H1 (cell line): ENCODE measurements around the gene FBXL16. TPM values are rescaled to one million over a fixed set of nuclear protein-coding genes. Genes with fewer than 3 reads are reported as not detected.

Experiments
- CTCF ChIA-PET: fragments of 300-600 bp; sonication (Branson Sonifier 250); formaldehyde crosslinking; loops from one replicate; lab custom pipeline; 2021; ENCODE audit not compliant: partially characterized antibody; lab: Charles Lee
- POLR2A ChIA-PET: fragments of 300-600 bp; sonication (Branson Sonifier 250); formaldehyde crosslinking; loops from one replicate; lab custom pipeline; 2021; ENCODE audit warnings: inconsistent platforms; ENCODE audit not compliant: partially characterized antibody; lab: Charles Lee
- DNase-seq, 2 experiments: peaks; one replicate each; pipeline versions ENCODE4 v3.0.0 to v3.0.0-alpha.2; 2010 to 2022; ENCODE audit warnings: low spot score in 2 of 2, low read depth in 1 of 2, mixed read lengths in 1 of 2
- FAIRE-seq: peaks from 2 replicates; lab custom pipeline; 2011; peaks lifted over from hg19 to GRCh38; lab: Jason Lieb, UNC
- H2AFZ ChIP-seq: 2 replicates; pipeline ENCODE4 v1.8.1; 2012; ENCODE audit warnings: low read length, inconsistent platforms
- H2AK5ac ChIP-seq: 2 replicates; pipeline ENCODE4 v1.6.1; 2013; ENCODE audit warnings: low read depth, low read length
- H2BK120ac ChIP-seq: replicated peaks from 2 replicates; pipeline ENCODE3; 2013; ENCODE audit warnings: low read depth, low read length, inconsistent platforms
- H2BK12ac ChIP-seq: 2 replicates; pipeline ENCODE4 v1.6.1; 2013; ENCODE audit warnings: low read depth, low read length
- H2BK15ac ChIP-seq: 2 replicates; pipeline ENCODE4 v1.6.1; 2013; ENCODE audit warnings: low read length
- H2BK20ac ChIP-seq: 2 replicates; pipeline ENCODE4 v1.6.1; 2013; ENCODE audit warnings: low read length
- H2BK5ac ChIP-seq: 2 replicates; pipeline ENCODE4 v1.6.1; 2013; ENCODE audit warnings: low read depth, low read length
- H3K14ac ChIP-seq: 2 replicates; pipeline ENCODE4 v1.6.1; 2013; ENCODE audit warnings: inconsistent platforms; ENCODE audit not compliant: insufficient read length
- H3K18ac ChIP-seq: 2 replicates; pipeline ENCODE4 v1.6.1; 2013; ENCODE audit warnings: low read length; ENCODE audit errors: extremely low read depth
- H3K23ac ChIP-seq: 2 replicates; pipeline ENCODE4 v1.6.1; 2013; ENCODE audit warnings: inconsistent platforms; ENCODE audit not compliant: insufficient read length
- H3K23me2 ChIP-seq: 2 replicates; pipeline ENCODE4 v1.6.1; 2013; ENCODE audit warnings: low read depth, low read length
- H3K27ac ChIP-seq: 2 replicates; pipeline ENCODE4 v1.6.1; 2011; ENCODE audit warnings: low read depth, low read length, inconsistent platforms
- H3K27me3 ChIP-seq, 4 experiments: replicated peaks in 1 of 4; 1 replicate in 1 of 4; 2 replicates in 3 of 4; pipeline versions ENCODE4 v1.6.1 to v1.8.1; 2011 to 2013; ENCODE audit warnings: low read length in 3 of 4, mild to moderate bottlenecking in 3 of 4, inconsistent platforms in 2 of 4, mixed read lengths in 2 of 4, moderate library complexity in 1 of 4; ENCODE audit not compliant: control insufficient read depth in 3 of 4, insufficient read depth in 3 of 4; ENCODE audit errors: extremely low read depth in 1 of 4
- H3K36me3 ChIP-seq, 4 experiments: 2 replicates each; pipeline versions ENCODE4 v1.6.1 to v1.8.1; 2011 to 2013; ENCODE audit warnings: mild to moderate bottlenecking in 4 of 4, low read length in 3 of 4, moderate library complexity in 2 of 4, control low read depth in 1 of 4, inconsistent platforms in 1 of 4; ENCODE audit not compliant: insufficient read depth in 4 of 4, control insufficient read depth in 2 of 4
- H3K4ac ChIP-seq: replicated peaks from 2 replicates; pipeline ENCODE3; 2013; ENCODE audit warnings: low read length, low read depth, mixed read lengths, inconsistent platforms; ENCODE audit not compliant: insufficient read length
- H3K4me1 ChIP-seq, 4 experiments: replicated peaks in 1 of 4; 1 replicate in 1 of 4; 2 replicates in 3 of 4; pipeline versions ENCODE4 v1.6.1 to v1.8.1; 2011 to 2013; ENCODE audit warnings: low read length in 3 of 4, inconsistent platforms in 2 of 4, mixed read lengths in 1 of 4; ENCODE audit not compliant: insufficient read depth in 4 of 4, control insufficient read depth in 3 of 4
- H3K4me2 ChIP-seq, 2 experiments: 2 replicates each; pipeline versions ENCODE4 v1.6.1 to v1.8.1; 2011 to 2013; ENCODE audit warnings: low read depth in 2 of 2, low read length in 2 of 2, control low read depth in 1 of 2, inconsistent platforms in 1 of 2, mild to moderate bottlenecking in 1 of 2; ENCODE audit not compliant: insufficient read depth in 1 of 2
- H3K4me3 ChIP-seq, 4 experiments: fragments of 200-600, 300-600 bp in 1 of 4; sonication (generic), shearing (Covaris generic), sonication (Bioruptor Twin) in 1 of 4; 2 replicates each; pipeline versions ENCODE4 v1.5.1 to v1.8.1; 2011 to 2016; ENCODE audit warnings: low read length in 4 of 4, low read depth in 3 of 4, control low read depth in 2 of 4, inconsistent platforms in 2 of 4, mild to moderate bottlenecking in 2 of 4, mixed read lengths in 1 of 4, moderate library complexity in 1 of 4; ENCODE audit not compliant: insufficient read depth in 2 of 4; ENCODE audit errors: extremely low read depth in 1 of 4
- H3K56ac ChIP-seq: replicated peaks from 2 replicates; pipeline ENCODE3; 2013; ENCODE audit warnings: low read depth, mild to moderate bottlenecking, mixed read lengths, low read length, inconsistent platforms; ENCODE audit not compliant: insufficient read length
- H3K79me1 ChIP-seq: 2 replicates; pipeline ENCODE4 v1.6.1; 2013; ENCODE audit warnings: low read depth, low read length, control low read depth
- H3K79me2 ChIP-seq, 2 experiments: 2 replicates each; pipeline versions ENCODE4 v1.6.1 to v1.8.1; 2012 to 2013; ENCODE audit warnings: low read length in 2 of 2, mild to moderate bottlenecking in 2 of 2, inconsistent platforms in 1 of 2; ENCODE audit not compliant: insufficient read depth in 2 of 2, control insufficient read depth in 1 of 2
- H3K9ac ChIP-seq, 4 experiments: replicated peaks in 1 of 4; 1 replicate in 1 of 4; 2 replicates in 3 of 4; pipeline versions ENCODE4 v1.6.1 to v1.8.1; 2011 to 2013; ENCODE audit warnings: low read depth in 3 of 4, low read length in 3 of 4, control low read depth in 2 of 4, mild to moderate bottlenecking in 2 of 4, moderate library complexity in 2 of 4, inconsistent platforms in 1 of 4; ENCODE audit errors: extremely low read depth in 1 of 4
- H3K9me3 ChIP-seq, 2 experiments: 2 replicates each; pipeline versions ENCODE4 v1.6.1 to v1.8.1; 2012 to 2013; ENCODE audit warnings: mild to moderate bottlenecking in 2 of 2, moderate library complexity in 2 of 2, control low read depth in 1 of 2, inconsistent platforms in 1 of 2, low read depth in 1 of 2, low read length in 1 of 2, mixed read lengths in 1 of 2; ENCODE audit not compliant: insufficient read depth in 2 of 2
- H4K20me1 ChIP-seq, 2 experiments: replicated peaks in 1 of 2; 2 replicates each; pipeline versions ENCODE3 to v1.8.1; 2011 to 2013; ENCODE audit warnings: inconsistent platforms in 2 of 2, low read length in 2 of 2, mild to moderate bottlenecking in 1 of 2; ENCODE audit not compliant: insufficient read depth in 2 of 2, control insufficient read depth in 1 of 2
- H4K5ac ChIP-seq: 2 replicates; pipeline ENCODE4 v1.6.1; 2013; ENCODE audit warnings: low read length, low read depth, mixed read lengths, inconsistent platforms; ENCODE audit not compliant: insufficient read length
- H4K8ac ChIP-seq: 2 replicates; pipeline ENCODE4 v1.8.0; 2013; ENCODE audit warnings: mild to moderate bottlenecking, moderate library complexity, low read length, inconsistent platforms; ENCODE audit not compliant: insufficient read depth; ENCODE audit errors: extremely low read depth
- H4K91ac ChIP-seq: replicated peaks from 2 replicates; pipeline ENCODE3; 2013; ENCODE audit warnings: low read length, mixed read lengths, inconsistent platforms; ENCODE audit not compliant: insufficient read length
- CBX8 ChIP-seq: fragments of 300-800, 300-1000 bp; sonication (generic); IDR thresholded peaks from 2 replicates; pipeline ENCODE4 v1.7.1; 2016; ENCODE audit warnings: low read depth, low read length, borderline replicate concordance
- E2F6 ChIP-seq: IDR thresholded peaks from 2 replicates; pipeline ENCODE4 v1.6.1; 2012; ENCODE audit warnings: inconsistent platforms
- GTF2F1 ChIP-seq: IDR thresholded peaks from 2 replicates; pipeline ENCODE4 v1.6.1; 2012; ENCODE audit warnings: low read depth, low read length, improper control_type of control experiment, borderline replicate concordance
- HDAC2 ChIP-seq, 2 experiments: fragments of 300-600 bp in 1 of 2; sonication (generic) in 1 of 2; IDR thresholded peaks; 2 replicates each; pipeline ENCODE4 v1.6.1; 2011 to 2012; ENCODE audit warnings: low read depth in 2 of 2, low read length in 2 of 2, mild to moderate bottlenecking in 2 of 2, moderate library complexity in 2 of 2, borderline replicate concordance in 1 of 2, inconsistent platforms in 1 of 2
- MAX ChIP-seq: IDR thresholded peaks from 2 replicates; pipeline ENCODE4 v1.6.1; 2012; ENCODE audit warnings: inconsistent platforms
- TAF1 ChIP-seq: IDR thresholded peaks from 2 replicates; pipeline ENCODE4 v1.6.1; 2011; ENCODE audit warnings: mild to moderate bottlenecking, low read depth, low read length
- TBP ChIP-seq: IDR thresholded peaks from 2 replicates; pipeline ENCODE4 v1.6.1; 2011; ENCODE audit warnings: low read depth, low read length, improper control_type of control experiment
- TEAD4 ChIP-seq: IDR thresholded peaks from 2 replicates; pipeline ENCODE4 v1.6.1; 2012; ENCODE audit warnings: low read depth, low read length, inconsistent platforms, mixed read lengths
- YY1 ChIP-seq: IDR thresholded peaks from 2 replicates; pipeline ENCODE4 v1.6.1; 2011; ENCODE audit warnings: low read depth, mild to moderate bottlenecking, low read length
- WGBS, 2 experiments: shearing (Covaris generic) in 1 of 2; methylation state at CpG; one replicate each; pipeline versions ENCODE4 v1.1.6 to v1.1.7; 2013 to 2015; ENCODE audit warnings: low lambda C conversion rate in 2 of 2, mixed read lengths in 2 of 2, inconsistent platforms in 1 of 2, low coverage in 1 of 2, missing lambda C conversion rate in 1 of 2; ENCODE audit not compliant: insufficient replicate concordance in 2 of 2, insufficient coverage in 1 of 2, insufficient read length in 1 of 2; ENCODE audit errors: extremely low coverage in 1 of 2, missing lambda C conversion rate in 1 of 2; 5-methylcytosine and 5-hydroxymethylcytosine counted together
- polyA plus RNA-seq, 7 experiments: library from polyadenylated mRNA; depleted of rRNA in 3 of 7; stranded (reverse) in 5 of 7; unstranded in 2 of 7; fragments of >200 nt in 5 of 7; fragments of 200-250 nt in 2 of 7; gene quantifications; 1 replicate in 5 of 7; 2 replicates in 1 of 7; 4 replicates in 1 of 7; pipeline versions ENCODE4 v1.2.1 to v1.2.3, GENCODE V29; 2011 to 2013; ENCODE audit warnings: missing spikeins in 2 of 7, mixed read lengths in 2 of 7
- total RNA-seq: library from RNA; stranded (reverse); fragmentation: NEBNext Ultra II Directional; extraction: Animal tissue kit (Norgen Biotek cat#: 25700); gene quantifications from 2 replicates; pipeline ENCODE4 v1.2.1, GENCODE V29; 2021

Gene FBXL16
- total and polyA plus RNA-seq, 2 of the 8 experiments (the other 6 are each of a cell fraction or from before 2014, with no cell fraction given), result 12.5 to 12.8 TPM

DNA sequence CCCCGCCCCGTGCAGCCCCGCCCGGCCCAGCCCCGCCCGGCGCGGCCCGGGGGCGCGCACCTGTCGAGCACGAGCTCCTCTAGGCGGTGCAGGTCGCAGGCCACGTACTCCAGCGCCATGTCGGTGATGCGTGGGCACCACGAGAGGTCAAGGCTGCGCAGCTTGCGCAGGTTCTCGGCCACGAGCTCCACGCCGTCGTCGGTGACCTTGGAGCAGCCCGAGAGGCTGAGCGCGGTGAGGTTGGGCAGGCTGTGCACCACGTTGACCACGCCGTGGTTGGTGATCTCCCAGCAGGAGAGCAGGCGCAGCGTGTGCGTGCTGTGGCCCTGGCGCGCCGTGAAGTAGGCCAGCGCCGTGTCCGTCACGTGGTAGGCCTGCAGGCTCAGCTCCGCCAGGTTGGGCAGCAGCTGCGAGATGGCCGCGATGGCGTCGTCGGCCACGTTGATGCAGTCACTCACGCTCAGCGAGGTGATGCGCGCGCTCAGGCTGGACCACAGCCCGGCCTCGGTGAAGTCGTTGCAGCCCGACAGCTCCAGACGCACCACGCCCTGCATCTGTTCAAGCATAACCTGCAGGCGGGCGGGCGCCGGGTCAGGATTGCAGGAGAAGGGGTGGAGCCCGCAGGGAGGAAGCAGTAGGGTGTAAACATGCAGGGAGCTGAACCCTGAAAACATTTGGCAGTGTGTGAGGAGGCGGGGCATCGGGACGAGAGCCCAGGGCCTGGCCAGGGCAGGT is 10.1 kb downstream of the FBXL16 start:
- Histone ChIP-seq H2AFZ (peak overlapping the region; percentile 87; the same call in 1 of the 2 replicates), H3K4me2 (peak overlapping the region; percentile 87 to 88), H4K5ac (peak overlapping the region; percentile 86), H2BK20ac (no peak overlapping the region), H3K9ac (peak overlapping the region in 1 of 4 experiments; percentile 20; a peak in 3 of 7 replicates), H3K4ac (peak overlapping the region; percentile 91), H3K4me1 (peaks cover 0 to 13% (median 9%) of the 10 kb centered on the region in 4 experiments; a peak in 4 of 7 replicates), H4K91ac (peak overlapping the region; percentile 95), H3K18ac (peak overlapping the region; percentile 76), H3K27me3 (peaks cover 8 to 76% (median 53%) of the 10 kb centered on the region in 4 experiments), H3K36me3 (no peaks in the 10 kb centered on the region), H2BK5ac (no peak overlapping the region), H3K79me1 (no peaks in the 10 kb centered on the region), H3K56ac (peak overlapping the region; percentile 25), H3K14ac (no peak overlapping the region), H4K20me1 (peaks cover 0 to 13% of the 10 kb centered on the region in 2 experiments), H2AK5ac (no peak overlapping the region), H3K23me2 (peaks cover 8% of the 10 kb centered on the region; the same call in 1 of the 2 replicates), H3K9me3 (no peaks in the 10 kb centered on the region), H3K27ac (no peak overlapping the region), H2BK120ac (no peak overlapping the region), H2BK12ac (peak overlapping the region; percentile 45; the same call in 1 of the 2 replicates), H3K23ac (no peak overlapping the region), H3K4me3 (peak overlapping the region; percentile 47 to 73 (median 52)), H2BK15ac (no peak overlapping the region; the same call in 1 of the 2 replicates), H4K8ac (peak overlapping the region; percentile 95), H3K79me2 (no peaks in the 10 kb centered on the region)
- 4% methylated on average over 67 of the region's 71 CpGs; no CpG with 5 or more reads in 1 of the 2 experiments for WGBS, 2 experiments
- POLR2A ChIA-PET, result interaction anchor here (0.6 to 4.6 kb wide), 19 partner anchors 8 to 126 kb away, joined by 3 to 48 read pairs (median 4); partner anchors contain the start of genes ANTKMT, CCDC78, JMJD8 and METRN
- CTCF ChIA-PET, result interaction anchor here (0.6 to 2.3 kb wide), 6 partner anchors 9 to 27 kb away, joined by 3 to 15 read pairs (median 4); no protein-coding TSS in a partner anchor
- FAIRE-seq, result no peak
- DNase-seq, result peak in 1 of 2 experiments; percentile 77
- 0 out of 4 replicates have a peak, but pooled peaks of 1 of the 2 experiments have one; percentile 89 for TF ChIP-seq HDAC2 (IDR thresholded peaks at IDR 0.05; ENCODE audit: borderline replicate concordance in 1 of 2, low read depth in 2 of 2, low read length in 2 of 2)
- TF ChIP-seq MAX, result peak; percentile 96
- peak; percentile 92 for TF ChIP-seq E2F6
- no peak for TF ChIP-seq GTF2F1
- TF ChIP-seq TBP, result peak; percentile 16; the same call in 1 of the 2 replicates
- TF ChIP-seq YY1, result peak; percentile 78
- TF ChIP-seq TEAD4, result no peak
- TF ChIP-seq TAF1, result 0 out of 2 replicates have a peak, but pooled peaks have one; percentile 20
- TF ChIP-seq CBX8, result no peak
